Activated T-cell treated with anti-CD3 and anti-CD28 coated beads, Interleukin-2, amount 50 U/mL, for 24 hours (primary cell): Measurements from ENCODE around the gene MARCHF10.
"Not testable (repeated sequence)": the region's sequence is repeated elsewhere in the genome, so short reads cannot be mapped to it uniquely, and the experiment has no call there.

Experiments used
- DNase-seq: peaks from one replicate; pipeline ENCODE4 v3.0.0-alpha.2; 2020
- H3K27ac Mint-ChIP-seq: 2 replicates; pipeline ENCODE4 v1.8.0; 2020; ENCODE audit warnings: mild to moderate bottlenecking, mixed read lengths
- H3K27me3 Mint-ChIP-seq: 2 replicates; pipeline ENCODE4 v1.8.0; 2020; ENCODE audit warnings: mixed read lengths
- H3K36me3 Mint-ChIP-seq: 2 replicates; pipeline ENCODE4 v1.8.0; 2020; ENCODE audit warnings: low read depth, mixed read lengths
- H3K4me1 Mint-ChIP-seq: 2 replicates; pipeline ENCODE4 v1.8.0; 2020; ENCODE audit warnings: low read depth, mixed read lengths
- H3K4me3 Mint-ChIP-seq: 2 replicates; pipeline ENCODE4 v1.8.0; 2020; ENCODE audit warnings: mild to moderate bottlenecking, moderate library complexity, mixed read lengths
- H3K9me3 Mint-ChIP-seq: 2 replicates; pipeline ENCODE4 v1.8.0; 2020; ENCODE audit warnings: mixed read lengths

The MARCHF10 gene

GRCh38 chr17:62786646-62787045, 21.5 kb downstream of the MARCHF10 start:
- no peak for DNase-seq
- Mint-ChIP-seq H3K36me3 (no peaks in the 10 kb centered on the region), H3K4me1 (no peaks in the 10 kb centered on the region), H3K27ac (no peak overlapping the region), H3K9me3 (peaks cover 8% of the 10 kb centered on the region), H3K4me3 (no peak overlapping the region), H3K27me3 (peaks cover 29% of the 10 kb centered on the region)

DNA sequence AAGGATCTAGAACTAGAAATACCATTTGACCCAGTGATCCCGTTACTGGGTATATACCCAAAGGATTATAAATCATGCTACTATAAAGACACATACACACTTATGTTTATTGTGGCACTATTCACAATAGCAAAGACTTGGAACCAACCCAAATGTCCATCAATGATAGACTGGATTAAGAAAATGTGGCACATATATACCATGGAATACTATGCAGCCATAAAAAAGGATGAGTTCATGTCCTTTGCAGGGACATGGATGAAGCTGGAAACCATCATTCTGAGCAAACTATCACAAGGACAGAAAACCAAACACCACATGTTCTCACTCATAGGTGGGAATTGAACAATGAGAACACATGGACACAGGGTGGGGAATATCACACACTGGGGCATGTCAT, 22.1 kb downstream of the MARCHF10 start:
- peaks cover 29% of the 10 kb centered on the region for H3K27me3 Mint-ChIP-seq
- not testable (repeated sequence) for DNase-seq, H3K9me3 Mint-ChIP-seq, H3K27ac Mint-ChIP-seq, H3K36me3 Mint-ChIP-seq, H3K4me3 Mint-ChIP-seq, H3K4me1 Mint-ChIP-seq

DNA sequence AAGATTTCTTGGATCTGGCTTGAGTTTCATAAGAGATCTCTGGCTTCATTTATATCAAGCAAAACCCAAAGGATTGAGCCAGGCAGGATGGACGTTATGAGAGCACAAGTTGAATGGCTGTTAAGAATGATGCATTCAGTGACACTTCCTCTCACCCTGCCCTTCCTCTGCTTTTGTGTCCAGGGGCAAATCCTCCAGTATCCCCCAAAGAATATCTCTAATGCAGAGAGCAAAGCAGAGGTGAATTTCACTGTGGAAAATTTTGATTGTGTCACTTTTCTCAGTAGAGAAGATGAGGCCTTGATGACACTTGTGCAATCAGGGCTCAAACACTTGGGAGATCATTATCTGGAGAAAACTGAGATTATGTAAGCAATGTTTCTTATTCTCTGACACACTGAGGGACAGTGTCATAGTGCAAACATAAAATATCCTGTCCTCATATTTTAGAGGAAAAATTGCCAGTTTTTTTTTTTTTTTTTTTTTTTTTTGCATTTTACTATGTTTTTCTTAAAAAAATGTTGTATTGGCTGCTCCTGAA, 25.3 kb downstream of the MARCHF10 start:
- Mint-ChIP-seq H3K27me3 (peaks cover 22% of the 10 kb centered on the region), H3K36me3 (no peaks in the 10 kb centered on the region), H3K4me3 (no peak overlapping the region), H3K27ac (no peak overlapping the region), H3K9me3 (peaks cover 8% of the 10 kb centered on the region), H3K4me1 (no peaks in the 10 kb centered on the region)
- no peak for DNase-seq

- H3K27ac Mint-ChIP-seq, result no peak overlapping the region
- DNase-seq, result no peak
These were observed 26.3 kb downstream of the MARCHF10 start for GRCh38 chr17:62781831-62782251.

GRCh38 chr17:62781356-62781755, 26.8 kb downstream of the MARCHF10 start:
- H3K27me3 Mint-ChIP-seq, result peaks cover 23% of the 10 kb centered on the region
- no peak for DNase-seq

More at GRCh38 chr17:62781831-62782251, 26.3 kb downstream of the MARCHF10 start:
- Mint-ChIP-seq H3K36me3 (no peaks in the 10 kb centered on the region), H3K9me3 (peaks cover 8% of the 10 kb centered on the region), H3K4me1 (no peaks in the 10 kb centered on the region), H3K4me3 (no peak overlapping the region), H3K27me3 (peaks cover 23% of the 10 kb centered on the region)

DNA sequence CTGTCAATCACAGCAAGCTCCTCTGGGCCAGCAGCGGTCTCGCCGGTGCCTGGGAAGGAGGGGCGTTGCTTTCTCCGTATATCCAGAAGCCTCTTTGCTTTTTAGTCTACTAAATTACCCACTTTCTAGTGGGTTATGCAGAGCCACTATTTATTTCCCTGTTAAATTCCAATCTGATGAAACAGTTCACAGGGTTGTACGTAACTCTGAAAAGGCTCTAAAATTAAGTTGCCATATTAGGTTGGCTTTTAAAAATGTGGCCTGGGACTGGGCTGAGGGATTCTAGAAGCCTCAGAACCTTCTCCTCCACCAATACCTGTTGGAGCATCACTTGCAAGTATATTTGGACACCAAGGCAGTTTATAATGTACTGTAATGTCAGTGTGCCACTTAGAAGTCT, 27.2 kb downstream of the MARCHF10 start:
- H3K27me3 Mint-ChIP-seq, result peaks cover 23% of the 10 kb centered on the region
- H3K27ac Mint-ChIP-seq, result no peak overlapping the region
- no peaks in the 10 kb centered on the region for H3K36me3 Mint-ChIP-seq
- no peak overlapping the region for H3K4me3 Mint-ChIP-seq
- H3K4me1 Mint-ChIP-seq, result no peaks in the 10 kb centered on the region
- peaks cover 8% of the 10 kb centered on the region for H3K9me3 Mint-ChIP-seq
- DNase-seq, result no peak

More at GRCh38 chr17:62781356-62781755, 26.8 kb downstream of the MARCHF10 start:
- Mint-ChIP-seq H3K4me3 (no peak overlapping the region), H3K36me3 (no peaks in the 10 kb centered on the region), H3K9me3 (peaks cover 8% of the 10 kb centered on the region), H3K4me1 (no peaks in the 10 kb centered on the region), H3K27ac (no peak overlapping the region)

DNA sequence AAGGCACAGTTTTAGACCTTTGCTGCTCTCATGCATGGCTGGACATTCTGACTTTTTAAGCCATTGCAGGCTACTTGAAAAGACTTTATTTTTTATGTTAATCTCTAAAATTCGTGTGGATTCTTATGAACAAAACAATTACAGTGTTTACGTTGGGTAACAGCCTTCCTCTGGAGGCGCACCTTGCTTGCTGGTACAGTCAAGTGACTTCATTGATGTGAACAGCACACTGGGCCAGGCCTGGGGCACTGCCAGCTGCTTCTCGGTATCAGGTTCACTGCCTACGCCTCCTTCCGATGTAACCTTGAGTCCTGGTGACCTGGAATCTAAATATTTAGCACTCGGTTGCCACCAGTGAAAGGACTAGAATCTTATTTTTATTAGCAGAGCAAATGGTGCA, 27.8 kb downstream of the MARCHF10 start:
- Mint-ChIP-seq H3K4me3 (no peak overlapping the region), H3K4me1 (no peaks in the 10 kb centered on the region), H3K27me3 (peaks cover 20% of the 10 kb centered on the region), H3K9me3 (peaks cover 8% of the 10 kb centered on the region), H3K36me3 (no peaks in the 10 kb centered on the region), H3K27ac (no peak overlapping the region)
- DNase-seq, result no peak

GRCh38 chr17:62778990-62779681, 29.0 kb downstream of the MARCHF10 start:
- H3K27ac Mint-ChIP-seq, result no peak overlapping the region
- peaks cover 13% of the 10 kb centered on the region for H3K27me3 Mint-ChIP-seq
- no peaks in the 10 kb centered on the region for H3K4me1 Mint-ChIP-seq
- no peak for DNase-seq
- H3K9me3 Mint-ChIP-seq, result peaks cover 8% of the 10 kb centered on the region
- H3K36me3 Mint-ChIP-seq, result no peaks in the 10 kb centered on the region
- H3K4me3 Mint-ChIP-seq, result no peak overlapping the region

- Mint-ChIP-seq H3K4me1 (no peaks in the 10 kb centered on the region), H3K27ac (no peak overlapping the region), H3K9me3 (peaks cover 3% of the 10 kb centered on the region), H3K36me3 (no peaks in the 10 kb centered on the region), H3K27me3 (peaks cover 21% of the 10 kb centered on the region), H3K4me3 (no peak overlapping the region)
- DNase-seq, result no peak
These were observed 32.2 kb downstream of the MARCHF10 start for GRCh38 chr17:62775876-62776275.

GRCh38 chr17:62774338-62774737, 33.8 kb downstream of the MARCHF10 start:
- H3K4me1 Mint-ChIP-seq, result no peaks in the 10 kb centered on the region
- DNase-seq, result no peak
- H3K36me3 Mint-ChIP-seq, result no peaks in the 10 kb centered on the region
- no peak overlapping the region for H3K27ac Mint-ChIP-seq
- H3K9me3 Mint-ChIP-seq, result peaks cover 3% of the 10 kb centered on the region
- peaks cover 25% of the 10 kb centered on the region for H3K27me3 Mint-ChIP-seq
- H3K4me3 Mint-ChIP-seq, result no peak overlapping the region

DNA sequence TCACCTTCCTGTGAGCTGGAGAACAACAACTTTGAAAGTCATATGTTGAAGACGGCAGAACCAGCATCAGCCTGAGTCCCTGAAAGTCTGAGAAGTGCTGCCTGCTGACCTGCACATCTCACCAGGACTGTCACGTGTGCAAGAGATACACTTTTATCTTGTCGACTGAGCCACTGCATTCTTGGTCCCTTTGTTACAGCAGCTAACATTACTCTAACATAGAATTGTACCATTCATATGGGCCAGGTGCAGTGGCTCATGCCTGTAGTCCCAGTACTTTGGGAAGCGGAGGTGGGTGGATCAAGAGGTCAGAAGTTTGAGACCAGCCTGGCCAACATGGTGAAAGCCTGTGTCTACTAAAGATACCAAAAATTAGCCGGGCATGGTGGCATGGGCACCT, 40.1 kb downstream of the MARCHF10 start:
- Mint-ChIP-seq H3K27ac (no peak overlapping the region), H3K4me3 (no peak overlapping the region), H3K36me3 (no peaks in the 10 kb centered on the region), H3K4me1 (no peaks in the 10 kb centered on the region), H3K9me3 (peaks cover 3% of the 10 kb centered on the region), H3K27me3 (peaks cover 29% of the 10 kb centered on the region)
- no peak for DNase-seq

DNA sequence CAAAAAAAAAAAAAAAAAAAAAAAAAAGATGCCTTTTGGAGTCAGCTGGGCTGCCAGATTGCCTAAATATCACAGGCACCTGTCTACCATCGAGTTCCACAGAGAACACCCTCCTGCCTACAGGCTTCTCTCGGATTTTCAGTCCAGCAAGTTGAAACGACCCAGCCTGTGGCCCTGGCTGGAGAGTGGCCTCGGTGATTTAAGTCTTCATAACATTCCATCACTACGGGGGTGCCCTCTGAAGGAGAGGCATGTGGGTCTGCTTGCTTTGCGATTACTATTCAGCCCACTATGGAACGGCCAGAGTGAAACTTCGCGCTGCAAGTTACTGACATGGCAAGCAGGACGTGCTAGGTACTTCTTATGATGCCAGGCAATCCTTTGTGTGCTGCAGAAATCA, 42.8 kb downstream of the MARCHF10 start:
- H3K27me3 Mint-ChIP-seq, result peaks cover 33% of the 10 kb centered on the region
- H3K27ac Mint-ChIP-seq, result no peak overlapping the region
- H3K36me3 Mint-ChIP-seq, result no peaks in the 10 kb centered on the region

GRCh38 chr17:62763891-62764600, 44.1 kb downstream of the MARCHF10 start:
- no peak for DNase-seq
- Mint-ChIP-seq H3K27ac (no peak overlapping the region), H3K4me1 (no peaks in the 10 kb centered on the region), H3K4me3 (no peak overlapping the region), H3K9me3 (no peaks in the 10 kb centered on the region), H3K27me3 (peaks cover 36% of the 10 kb centered on the region), H3K36me3 (no peaks in the 10 kb centered on the region)

More for the DNA sequence above, 42.8 kb downstream of the MARCHF10 start:
- H3K9me3 Mint-ChIP-seq, result no peaks in the 10 kb centered on the region
- H3K4me1 Mint-ChIP-seq, result no peaks in the 10 kb centered on the region
- no peak overlapping the region for H3K4me3 Mint-ChIP-seq
- no peak for DNase-seq

DNA sequence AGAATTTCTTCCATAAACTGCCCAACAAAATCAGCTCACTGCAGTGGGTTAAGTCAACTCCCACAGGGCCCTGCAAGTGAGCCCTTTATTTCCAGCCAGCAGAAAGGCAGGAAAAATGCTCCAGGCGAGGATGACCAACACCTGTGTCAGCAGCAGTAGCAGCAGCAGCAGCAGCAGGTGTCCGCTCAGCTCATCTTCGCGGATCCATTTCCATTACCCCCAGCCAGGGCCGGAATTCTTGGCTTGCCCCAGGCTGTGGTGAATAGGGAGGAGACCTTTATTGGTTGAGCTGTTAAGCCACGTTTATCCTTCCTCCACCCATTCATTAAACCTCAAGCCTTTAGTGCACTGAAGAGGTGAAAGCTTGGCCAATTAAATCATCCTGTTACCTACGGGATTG, 46.2 kb downstream of the MARCHF10 start:
- no peaks in the 10 kb centered on the region for H3K9me3 Mint-ChIP-seq

DNA sequence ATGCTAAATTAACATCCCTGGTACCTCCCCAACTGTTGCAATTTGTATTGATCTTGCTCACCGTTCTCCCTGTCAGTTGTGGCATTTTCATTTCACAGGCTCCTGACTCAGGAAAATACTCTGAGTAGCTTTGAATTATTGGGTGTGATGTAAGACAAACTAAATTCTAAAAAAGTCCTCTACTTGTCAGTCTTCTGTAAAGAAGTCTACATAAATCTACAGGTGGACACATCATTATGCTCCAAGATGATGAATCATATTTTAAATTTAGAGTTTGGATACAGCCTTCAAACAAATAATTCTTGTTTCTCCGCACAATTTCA, 47.2 kb downstream of the MARCHF10 start:
- DNase-seq, result no peak
- H3K4me1 Mint-ChIP-seq, result no peaks in the 10 kb centered on the region
- peaks cover 36% of the 10 kb centered on the region for H3K27me3 Mint-ChIP-seq

More for the DNA sequence above, 46.2 kb downstream of the MARCHF10 start:
- Mint-ChIP-seq H3K4me1 (no peaks in the 10 kb centered on the region), H3K4me3 (no peak overlapping the region), H3K27me3 (peaks cover 40% of the 10 kb centered on the region), H3K27ac (no peak overlapping the region), H3K36me3 (no peaks in the 10 kb centered on the region)
- DNase-seq, result no peak

More for the DNA sequence above, 47.2 kb downstream of the MARCHF10 start:
- H3K9me3 Mint-ChIP-seq, result no peaks in the 10 kb centered on the region
- H3K27ac Mint-ChIP-seq, result no peak overlapping the region
- no peak overlapping the region for H3K4me3 Mint-ChIP-seq
- no peaks in the 10 kb centered on the region for H3K36me3 Mint-ChIP-seq
